ENCODE data around the gene CRIP2.

- TF ChIP-seq ADNP (tag; IDR thresholded peaks at IDR 0.05) = no peak
- TF ChIP-seq EP300 (IDR thresholded peaks at IDR 0.05; ENCODE audit: low read length) = no peak
- TF ChIP-seq MYC (IDR thresholded peaks at IDR 0.05; ENCODE audit: low read depth, low read length) = no peak
- TF ChIP-seq MYC (CRISPR knock-in tag; IDR thresholded peaks at IDR 0.05; ENCODE audit: borderline replicate concordance, low read depth) = no peak
- TF ChIP-seq CTCF (IDR thresholded peaks at IDR 0.05 in 2 of 3, conservative IDR thresholded peaks at IDR 0.05 in 1 of 3; ENCODE audit: insufficient read depth in 2 of 3, low read depth in 1 of 3, low read length in 3 of 3) = no peak
- TF ChIP-seq ZNF740 (CRISPR knock-in tag; IDR thresholded peaks at IDR 0.05) = no peak
- TF ChIP-seq ZNF740 (tag; IDR thresholded peaks at IDR 0.05) = no peak
- no peak for TF ChIP-seq ESRRA (IDR thresholded peaks at IDR 0.05; ENCODE audit: borderline replicate concordance, low read depth)
- TF ChIP-seq ZNF3 (CRISPR knock-in tag; IDR thresholded peaks at IDR 0.05) = no peak
- TF ChIP-seq POLR2AphosphoS2 (IDR thresholded peaks at IDR 0.05; ENCODE audit: low read length) = no peak
- TF ChIP-seq RBBP5 (IDR thresholded peaks at IDR 0.05; ENCODE audit: borderline replicate concordance, insufficient read depth, low read length, poor library complexity, severe bottlenecking) = no peak
Measured at GRCh38 chr14:105442834-105443233, 31.8 kb upstream of the CRIP2 start.
